Measurements from ENCODE around the gene MAN1A2.
"Not testable (repeated sequence)": the region's sequence is repeated elsewhere in the genome, so short reads cannot be mapped to it uniquely, and the experiment has no call there.

Gene MAN1A2

DNA sequence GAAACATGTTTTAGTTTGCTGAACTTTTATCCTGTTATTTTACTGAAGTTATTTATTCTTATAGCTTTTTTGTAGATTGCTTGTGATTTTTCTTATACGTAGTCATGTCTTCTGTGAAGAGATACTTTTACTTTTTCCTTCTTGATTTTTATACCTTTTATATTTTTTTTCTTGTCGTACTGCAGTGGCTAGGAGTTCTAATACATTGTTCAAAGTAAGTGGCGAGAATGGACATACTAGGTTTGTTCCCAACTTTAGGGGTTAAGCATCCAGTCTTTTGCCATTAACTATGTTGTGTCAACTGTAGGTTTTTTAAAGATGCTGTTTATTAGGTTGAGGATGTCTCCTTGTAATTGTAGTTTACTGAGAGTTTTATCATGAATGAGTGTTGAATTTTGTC lies 36.3 kb downstream of the MAN1A2 start:
- DNase-seq: no peak

- DNase-seq: no peak
Measured at GRCh38 chr1:117405042-117405441, 37.8 kb downstream of the MAN1A2 start.

GRCh38 chr1:117412472-117412871 lies 45.2 kb downstream of the MAN1A2 start:
- DNase-seq: no peak

GRCh38 chr1:117413412-117413811 lies 46.2 kb downstream of the MAN1A2 start:
- no peak for DNase-seq

DNA sequence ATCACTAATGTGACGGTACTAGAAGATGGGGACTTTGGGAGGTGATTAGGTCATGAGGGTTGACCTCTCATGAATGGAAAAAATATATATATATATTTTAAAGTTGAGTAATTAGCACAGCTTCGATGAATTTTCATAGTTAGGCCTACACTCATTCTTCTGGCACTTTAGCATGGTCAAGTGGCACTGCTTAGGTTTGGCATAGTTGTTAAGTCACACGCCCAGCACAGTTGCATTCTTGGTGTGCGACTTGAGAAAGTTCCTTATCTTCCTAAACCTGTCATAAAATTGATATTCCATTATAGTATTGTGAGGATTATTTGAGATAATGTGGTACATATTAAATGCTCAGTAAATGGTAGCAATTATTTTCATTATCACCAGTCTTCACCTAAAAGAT lies 47.7 kb downstream of the MAN1A2 start:
- DNase-seq: no peak

DNA sequence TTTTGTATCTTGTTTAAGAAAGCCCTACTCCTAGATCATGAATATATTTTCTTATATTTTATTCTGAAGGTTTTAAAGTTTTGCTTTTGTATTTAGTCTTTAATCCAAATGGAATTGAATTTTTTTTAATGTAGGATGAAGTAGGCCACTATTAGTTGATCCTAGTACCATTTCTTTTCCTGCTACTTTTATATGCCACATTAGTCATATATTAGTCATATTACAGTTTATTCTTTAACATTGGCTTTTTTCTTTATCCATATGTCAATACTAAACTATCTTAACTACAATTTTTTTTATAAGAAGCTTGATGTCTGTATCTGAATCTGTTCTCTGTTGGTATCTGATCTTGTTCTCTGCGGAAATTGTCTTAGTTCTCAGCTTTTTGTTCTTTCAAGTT lies 48.8 kb downstream of the MAN1A2 start:
- no peak for DNase-seq

DNA sequence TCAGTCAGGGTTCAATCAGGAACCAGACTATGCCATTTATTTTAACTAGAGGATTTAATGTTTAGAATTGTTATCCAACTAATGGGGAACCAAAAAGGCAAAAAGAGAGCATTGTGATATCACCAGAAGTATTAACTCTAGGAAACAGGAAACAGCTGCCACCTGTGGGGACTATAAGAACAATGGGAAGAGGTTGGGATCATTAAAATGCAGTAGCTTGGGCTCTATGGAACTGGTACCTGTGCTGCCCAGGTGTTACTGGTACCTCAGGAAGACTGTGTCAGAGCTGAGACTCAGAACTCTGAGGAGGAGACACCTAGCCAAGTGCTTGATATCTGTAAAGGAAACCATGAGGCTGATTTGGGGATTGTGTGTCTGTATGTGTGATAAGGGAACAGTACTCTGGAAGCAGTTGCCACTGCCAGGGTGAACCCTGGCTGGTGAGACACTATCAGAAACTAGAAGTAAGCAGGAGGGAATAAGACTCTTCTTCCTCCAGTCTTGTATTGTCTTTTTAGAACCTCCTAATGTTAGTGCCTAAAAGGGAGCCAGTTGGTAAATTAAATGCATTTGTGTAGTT lies 49.4 kb downstream of the MAN1A2 start:
- DNase-seq: no peak

DNA sequence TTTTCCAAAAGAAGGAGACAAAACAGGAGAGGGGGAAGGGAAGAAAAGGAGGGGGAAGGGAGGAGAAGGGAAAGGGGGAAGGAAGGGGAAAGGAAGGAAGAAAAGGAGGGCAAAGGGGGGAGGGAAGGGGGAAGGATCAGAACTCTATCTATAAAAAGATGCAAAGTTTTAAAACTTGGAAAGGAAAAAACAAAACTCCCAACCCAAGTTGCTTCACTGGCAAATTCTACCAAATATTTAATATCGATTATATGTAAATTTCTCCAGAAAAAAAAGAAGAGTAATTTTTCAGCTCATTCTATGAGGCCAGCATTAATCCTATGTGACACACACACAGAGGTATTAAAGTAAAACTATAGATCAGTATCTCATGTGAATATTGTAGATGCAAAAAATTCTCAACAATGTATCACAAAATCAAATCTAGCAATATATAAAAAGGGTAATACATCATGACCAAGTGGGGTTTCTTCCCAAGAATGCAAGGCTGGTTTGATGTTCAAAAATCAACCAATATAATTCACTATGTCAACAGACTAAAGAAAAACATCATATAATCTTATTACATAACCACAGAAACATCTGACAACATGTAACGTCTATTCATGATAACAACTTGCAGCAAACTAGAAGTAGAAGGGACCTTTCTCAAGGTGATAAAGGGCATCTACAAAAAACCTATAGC lies 57.9 kb downstream of the MAN1A2 start:
- DNase-seq: no peak

DNA sequence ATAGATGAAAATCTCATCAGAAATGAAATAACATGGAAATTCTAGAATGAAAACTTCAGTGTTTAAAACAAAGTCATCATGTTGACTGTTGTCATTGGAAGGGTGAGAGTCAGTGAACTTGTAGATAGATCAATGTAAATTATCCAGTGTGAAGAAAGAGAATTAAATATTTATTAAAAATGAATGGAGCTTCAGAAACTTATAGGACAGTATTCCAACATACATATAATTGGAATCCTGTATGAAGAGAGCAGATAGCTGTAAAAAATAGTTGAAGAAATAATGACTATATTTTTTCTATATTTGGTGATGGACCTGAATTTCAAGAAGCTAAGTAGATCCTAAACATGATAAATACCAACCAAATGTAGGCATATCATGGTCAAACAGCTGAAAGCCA lies 60.0 kb downstream of the MAN1A2 start:
- no peak for DNase-seq

DNA sequence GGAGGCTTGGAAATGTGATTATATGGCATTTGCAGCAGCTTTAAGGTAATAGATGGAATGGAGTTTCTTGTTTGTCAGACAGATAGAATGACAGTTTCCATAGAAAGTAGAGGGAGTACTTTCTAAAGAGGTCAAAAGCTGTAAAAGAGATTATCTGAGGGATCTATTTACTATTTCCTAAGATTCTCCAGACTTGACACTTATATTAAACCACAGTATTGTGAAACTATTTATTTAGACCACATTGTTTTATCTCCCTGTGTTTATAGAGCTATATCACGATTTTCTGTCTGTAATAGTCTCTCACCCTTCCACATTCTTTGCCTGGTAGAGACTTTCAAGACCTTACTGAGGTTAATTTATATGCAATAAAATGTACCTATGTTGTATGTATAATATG lies 66.7 kb downstream of the MAN1A2 start:
- no peak for DNase-seq

DNA sequence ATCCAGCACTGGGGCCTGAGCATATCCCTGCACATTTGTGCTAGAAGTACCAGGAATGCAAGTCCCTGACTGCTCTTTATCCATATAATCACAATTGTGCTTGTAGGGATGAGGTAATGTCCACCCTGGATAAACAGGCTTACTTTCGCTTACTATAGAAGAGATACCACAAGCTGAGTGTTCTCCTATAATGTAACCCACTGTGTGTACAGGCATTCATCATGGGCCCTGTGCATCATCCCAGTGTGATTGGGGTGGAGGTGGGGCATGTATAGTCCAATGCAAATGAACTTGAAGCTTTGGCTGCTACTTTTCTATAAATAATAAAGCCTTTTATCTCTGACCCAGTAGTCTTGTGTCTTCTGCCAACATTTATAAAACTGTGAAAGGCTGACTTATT lies 69.3 kb downstream of the MAN1A2 start:
- DNase-seq: no peak

- DNase-seq: peak; percentile 25
Measured at GRCh38 chr1:117447661-117448060, 80.4 kb downstream of the MAN1A2 start.

DNA sequence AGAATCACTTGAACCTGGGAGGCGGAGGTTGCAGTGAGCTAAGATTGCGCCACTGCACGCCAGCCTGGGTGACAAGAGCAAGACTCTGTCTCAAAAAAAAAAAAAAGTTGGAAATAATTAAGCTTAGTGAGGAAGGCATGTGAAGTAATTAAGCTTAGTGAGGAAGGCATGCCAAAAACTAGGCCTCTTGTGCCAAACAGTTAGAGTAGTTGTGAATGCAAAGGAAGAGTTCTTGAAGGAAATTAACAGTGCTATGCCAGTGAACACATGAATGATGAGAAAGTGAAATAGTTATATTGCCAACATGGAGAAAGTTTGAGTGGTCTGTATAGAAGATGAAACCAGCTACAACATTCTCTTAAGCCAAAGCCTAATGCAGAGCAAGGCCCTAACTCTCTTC lies 85.0 kb downstream of the MAN1A2 start:
- DNase-seq: no peak

GRCh38 chr1:117453958-117454357 lies 86.7 kb downstream of the MAN1A2 start:
- DNase-seq: no peak

GRCh38 chr1:117458410-117458809 lies 91.2 kb downstream of the MAN1A2 start:
- DNase-seq: not testable (repeated sequence)

GRCh38 chr1:117466761-117467160 lies 99.5 kb downstream of the MAN1A2 start:
- DNase-seq: no peak

- no peak for DNase-seq
Measured at GRCh38 chr1:117467336-117467735, 100.1 kb downstream of the MAN1A2 start.

DNA sequence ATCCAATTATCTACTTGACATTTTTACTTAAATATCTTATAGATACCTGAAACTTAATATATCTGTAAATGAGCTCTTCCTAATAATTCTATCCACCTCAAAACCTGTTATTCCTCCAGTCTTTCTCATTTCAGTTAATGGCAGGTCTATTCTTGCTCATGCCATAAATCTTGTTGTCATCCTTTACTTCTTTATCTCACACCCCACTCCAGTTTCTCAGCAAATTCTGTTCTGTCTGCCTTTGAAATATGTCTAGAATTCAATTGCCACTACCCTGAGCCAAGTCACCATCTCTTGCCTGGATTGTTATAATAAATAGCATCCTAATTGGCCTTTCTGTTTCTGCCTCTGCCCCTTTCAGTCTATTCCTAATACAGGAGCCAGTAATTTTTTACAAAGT lies 105.8 kb downstream of the MAN1A2 start:
- DNase-seq: no peak

GRCh38 chr1:117475495-117475894 lies 108.2 kb downstream of the MAN1A2 start:
- not testable (repeated sequence) for DNase-seq

GRCh38 chr1:117479086-117479485 lies 111.8 kb downstream of the MAN1A2 start:
- no peak for DNase-seq

DNA sequence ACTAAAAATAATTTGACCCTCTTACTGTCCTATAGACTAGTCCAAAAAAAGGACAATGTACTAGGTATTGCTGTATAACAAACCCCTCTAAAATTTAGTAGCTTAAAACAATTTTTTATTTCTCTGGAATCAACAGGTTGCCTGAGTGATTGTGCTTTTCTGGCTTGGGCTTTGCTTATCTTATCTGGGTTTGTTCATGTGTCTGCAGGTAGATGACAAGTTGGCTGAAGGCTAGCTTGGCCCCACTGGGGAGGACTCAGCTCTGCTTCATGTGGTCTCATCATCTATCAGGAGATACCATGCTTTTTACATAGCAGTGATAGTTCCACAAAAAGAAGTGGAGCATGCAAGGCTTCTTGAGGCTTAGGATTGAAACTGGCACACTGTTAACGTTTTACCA lies 114.2 kb downstream of the MAN1A2 start:
- DNase-seq: no peak

GRCh38 chr1:117493906-117494305 lies 126.7 kb downstream of the MAN1A2 start:
- DNase-seq: no peak

GRCh38 chr1:117495068-117495467 lies 127.8 kb downstream of the MAN1A2 start:
- no peak for DNase-seq

GRCh38 chr1:117499071-117499470 lies 131.8 kb downstream of the MAN1A2 start:
- DNase-seq: no peak

DNA sequence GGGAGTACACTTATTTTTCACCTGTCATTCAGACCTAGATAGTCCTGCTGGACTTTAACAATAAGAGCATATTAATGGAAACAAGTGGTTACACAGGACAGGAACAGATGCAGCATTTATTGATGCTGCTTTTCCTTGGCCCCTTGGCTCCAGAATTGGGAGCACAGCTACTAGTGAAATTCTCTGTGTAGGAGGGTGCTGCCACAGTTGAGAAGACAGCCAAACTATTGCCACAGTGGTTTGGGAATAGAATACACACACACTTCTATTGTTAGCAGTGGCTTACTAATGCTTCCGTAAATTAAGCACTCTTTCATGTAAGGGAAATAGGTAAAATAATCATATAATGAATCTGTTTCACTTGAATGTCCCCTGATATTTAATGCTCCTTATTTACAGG lies 133.3 kb downstream of the MAN1A2 start:
- no peak for DNase-seq
